ENCODE results near the gene MICB.
A peak's percentile ranks its signal among the peaks of the same experiment; 100 is the strongest.
"Not testable (repeated sequence)": the region's sequence is repeated elsewhere in the genome, so short reads cannot be mapped to it uniquely, and the experiment has no call there.

MICB gene

GRCh38 chr6:31497531-31498476 is at the start of gene MICB:
Gene MICB (plus strand): TSS chr6:31498145. CDS start chr6:31498194, 49 bp downstream.
- peak; percentile 56 for DNase-seq

GRCh38 chr6:31450751-31451150 is 47.2 kb upstream of the MICB start:
- no peak for DNase-seq

GRCh38 chr6:31452859-31453258 is 45.1 kb upstream of the MICB start:
- no peak for DNase-seq

GRCh38 chr6:31453259-31453658 is 44.7 kb upstream of the MICB start:
- no peak for DNase-seq

- DNase-seq: not testable (repeated sequence)
Measured at GRCh38 chr6:31459864-31460263, 38.1 kb upstream of the MICB start.

GRCh38 chr6:31460361-31461025 is 37.5 kb upstream of the MICB start:
- DNase-seq: no peak

GRCh38 chr6:31462026-31462963 is 35.6 kb upstream of the MICB start:
- no peak for DNase-seq

- DNase-seq: peak; percentile 68
Measured at GRCh38 chr6:31462964-31463870, 34.7 kb upstream of the MICB start.

GRCh38 chr6:31464252-31465184 is 33.4 kb upstream of the MICB start:
- DNase-seq: no peak

GRCh38 chr6:31465185-31465536 is 32.8 kb upstream of the MICB start:
- DNase-seq: no peak

GRCh38 chr6:31465718-31466117 is 32.2 kb upstream of the MICB start:
- DNase-seq: no peak

- no peak for DNase-seq
Measured at GRCh38 chr6:31466466-31466865, 31.5 kb upstream of the MICB start.

- DNase-seq: no peak
Measured at GRCh38 chr6:31467151-31467550, 30.8 kb upstream of the MICB start.

- DNase-seq: no peak
Measured at GRCh38 chr6:31468311-31468710, 29.6 kb upstream of the MICB start.

- DNase-seq: no peak
Measured at GRCh38 chr6:31470801-31471200, 27.1 kb upstream of the MICB start.

GRCh38 chr6:31471711-31472110 is 26.2 kb upstream of the MICB start:
- no peak for DNase-seq

GRCh38 chr6:31472259-31472658 is 25.7 kb upstream of the MICB start:
- no peak for DNase-seq

- no peak for DNase-seq
Measured at GRCh38 chr6:31473244-31473643, 24.7 kb upstream of the MICB start.

GRCh38 chr6:31473780-31474761 is 23.9 kb upstream of the MICB start:
- DNase-seq: no peak
